Lower leg skin (tissue), 4 donors: ENCODE results near the gene LGSN. TPM values are rescaled to one million over a fixed set of nuclear protein-coding genes. Genes with fewer than 3 reads are reported as not detected.
A peak's percentile ranks its signal among the peaks of the same experiment; 100 is the strongest.

Experiments
- DNase-seq, 2 donors: peaks; one replicate each; pipeline ENCODE4 v3.0.0-alpha.2; 2019; ENCODE audit warnings: low spot score in 2 of 2
- H3K4me3 ChIP-seq: fragments of 200-600 bp; sonication (generic); 2 replicates; pipeline ENCODE4 v1.5.1; 2017; ENCODE audit warnings: mild to moderate bottlenecking, low read depth; ENCODE audit not compliant: poor library complexity, severe bottlenecking
- POLR2A ChIP-seq, 2 donors: fragments of 450-650 bp; IDR thresholded peaks; one replicate each; pipeline ENCODE4 v1.6.1; 2016 to 2017; ENCODE audit warnings: antibody characterized with exemption in 2 of 2, mild to moderate bottlenecking in 1 of 2, moderate library complexity in 1 of 2
- WGBS, 2 donors: methylation state at CpG; one replicate each; pipeline ENCODE4 v1.1.5; 2018; 5-methylcytosine and 5-hydroxymethylcytosine counted together
- intact Hi-C: fragments of 100-400 bp; cut with DNase I; formaldehyde crosslinking; loops from one replicate; pipeline ENCODE4 v1.15.0; 2023; ENCODE audit warnings: low total_unique reads
- total RNA-seq, 4 donors: library from RNA; depleted of rRNA; stranded (reverse); fragments of >200 nt; gene quantifications; one replicate each; pipeline ENCODE4 v1.1.0, GENCODE V29; 2016
- TF ChIP-seq, protein P1 (sequence below), 3 donors: fragments of 450-650 bp; IDR thresholded peaks; one replicate each; pipeline ENCODE4 v1.5.1; 2016; ENCODE audit warnings: antibody characterized with exemption in 3 of 3, mild to moderate bottlenecking in 3 of 3, moderate library complexity in 2 of 3

LGSN gene
- total RNA-seq, 4 donors from 2014 or later = not detected

DNA sequence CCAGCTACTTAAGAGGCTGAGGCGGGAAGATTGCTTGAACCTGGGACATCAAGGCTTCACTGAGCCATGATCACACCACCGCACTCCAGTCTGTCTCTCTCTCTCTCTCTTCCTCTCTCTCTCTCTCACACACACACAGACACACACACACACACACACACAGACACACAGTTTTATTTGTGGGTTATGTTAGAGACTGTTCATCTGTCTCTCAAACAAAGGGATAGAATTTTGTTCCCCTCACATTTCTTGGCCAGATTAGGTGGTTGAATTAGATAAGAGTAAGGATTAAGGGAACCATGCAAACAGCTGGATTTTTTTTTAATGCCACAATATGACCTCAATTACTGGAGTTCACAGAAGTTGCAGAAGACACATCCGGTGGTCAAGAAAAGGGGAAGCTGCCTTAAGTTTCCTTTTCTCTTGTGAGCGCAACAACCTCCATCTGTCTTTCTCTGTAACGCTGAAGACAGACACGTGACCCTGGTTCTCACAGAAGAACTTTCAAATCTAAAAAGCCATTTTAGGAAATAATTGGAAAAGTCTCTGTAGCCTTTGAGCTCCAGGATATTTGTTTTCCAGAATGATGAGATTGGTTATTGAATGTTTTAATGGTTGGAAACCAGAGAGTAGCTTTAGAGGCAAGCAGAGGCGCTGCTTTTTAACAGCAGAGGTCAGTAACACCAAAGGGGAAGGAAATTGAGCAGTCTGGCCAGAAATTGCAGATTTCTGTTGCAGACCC, 32.9 kb upstream of the LGSN start:
- DNase-seq = peak in 1 of 2 donors; percentile 25
- intact Hi-C loops = no loop called here
- WGBS, 2 donors = 54 to 57% methylated on average over 7 of the region's 7 CpGs
- no peak for TF ChIP-seq POLR2A (IDR thresholded peaks at IDR 0.05)
- TF ChIP-seq, protein P1, sequence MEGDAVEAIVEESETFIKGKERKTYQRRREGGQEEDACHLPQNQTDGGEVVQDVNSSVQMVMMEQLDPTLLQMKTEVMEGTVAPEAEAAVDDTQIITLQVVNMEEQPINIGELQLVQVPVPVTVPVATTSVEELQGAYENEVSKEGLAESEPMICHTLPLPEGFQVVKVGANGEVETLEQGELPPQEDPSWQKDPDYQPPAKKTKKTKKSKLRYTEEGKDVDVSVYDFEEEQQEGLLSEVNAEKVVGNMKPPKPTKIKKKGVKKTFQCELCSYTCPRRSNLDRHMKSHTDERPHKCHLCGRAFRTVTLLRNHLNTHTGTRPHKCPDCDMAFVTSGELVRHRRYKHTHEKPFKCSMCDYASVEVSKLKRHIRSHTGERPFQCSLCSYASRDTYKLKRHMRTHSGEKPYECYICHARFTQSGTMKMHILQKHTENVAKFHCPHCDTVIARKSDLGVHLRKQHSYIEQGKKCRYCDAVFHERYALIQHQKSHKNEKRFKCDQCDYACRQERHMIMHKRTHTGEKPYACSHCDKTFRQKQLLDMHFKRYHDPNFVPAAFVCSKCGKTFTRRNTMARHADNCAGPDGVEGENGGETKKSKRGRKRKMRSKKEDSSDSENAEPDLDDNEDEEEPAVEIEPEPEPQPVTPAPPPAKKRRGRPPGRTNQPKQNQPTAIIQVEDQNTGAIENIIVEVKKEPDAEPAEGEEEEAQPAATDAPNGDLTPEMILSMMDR (IDR thresholded peaks at IDR 0.05) = no peak
- H3K4me3 ChIP-seq = no peak overlapping the region

DNA sequence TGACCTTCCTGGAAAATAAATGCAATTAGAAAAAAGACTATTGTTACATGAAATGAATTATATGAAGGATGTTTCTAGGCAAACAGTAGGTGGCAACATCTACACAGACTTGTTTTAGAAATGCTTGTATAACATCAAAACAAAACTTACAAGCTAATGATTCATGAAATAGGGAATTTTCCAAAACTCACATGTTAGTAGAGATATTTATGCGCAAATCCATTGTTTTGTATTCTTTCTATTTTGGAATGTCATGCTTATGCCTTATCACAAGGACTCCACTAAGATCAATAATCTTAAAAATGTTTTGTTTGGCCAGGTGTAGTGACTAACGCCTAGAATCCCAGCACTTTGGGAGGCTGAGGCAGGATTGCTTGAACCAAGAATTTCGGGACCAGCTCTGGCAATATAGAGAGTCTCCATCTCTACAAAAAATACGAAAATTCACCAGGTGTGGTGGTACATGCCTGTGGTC, 32.3 kb upstream of the LGSN start:
- no peak overlapping the region for H3K4me3 ChIP-seq
- no peak for TF ChIP-seq POLR2A (IDR thresholded peaks at IDR 0.05)
- TF ChIP-seq, protein P1 (IDR thresholded peaks at IDR 0.05) = no peak
- WGBS, 2 donors = 53 to 60% methylated on average over 4 of the region's 4 CpGs
- intact Hi-C loops = no loop called here
- DNase-seq = no peak

DNA sequence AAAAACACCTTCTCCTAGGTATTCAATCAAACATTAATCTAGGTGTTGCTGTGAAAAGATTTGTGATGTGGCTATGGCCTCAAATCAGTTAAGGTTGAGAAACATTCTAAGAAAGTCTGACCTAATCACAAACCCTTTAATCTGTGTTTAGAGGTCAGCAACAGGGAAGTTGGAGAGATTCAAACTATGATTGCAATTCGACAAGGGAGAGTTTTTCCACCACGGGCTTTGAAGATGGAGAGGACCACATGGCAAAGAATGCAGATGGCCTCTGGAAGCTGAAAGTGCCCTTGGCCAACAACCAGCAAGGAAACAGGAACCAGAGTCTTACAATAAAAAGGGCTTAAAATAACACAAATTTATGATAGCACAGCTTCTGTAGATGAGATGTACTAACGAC, 29.6 kb upstream of the LGSN start:
- intact Hi-C loops = loop anchor here (10.0 kb wide), 1 partner anchor 245 kb away; no protein-coding TSS in a partner anchor
- DNase-seq = no peak
- TF ChIP-seq POLR2A (IDR thresholded peaks at IDR 0.05) = no peak
- TF ChIP-seq, protein P1 (IDR thresholded peaks at IDR 0.05) = no peak
- no peak overlapping the region for H3K4me3 ChIP-seq
- WGBS, 2 donors = 43% methylated on average over 3 of the region's 3 CpGs

DNA sequence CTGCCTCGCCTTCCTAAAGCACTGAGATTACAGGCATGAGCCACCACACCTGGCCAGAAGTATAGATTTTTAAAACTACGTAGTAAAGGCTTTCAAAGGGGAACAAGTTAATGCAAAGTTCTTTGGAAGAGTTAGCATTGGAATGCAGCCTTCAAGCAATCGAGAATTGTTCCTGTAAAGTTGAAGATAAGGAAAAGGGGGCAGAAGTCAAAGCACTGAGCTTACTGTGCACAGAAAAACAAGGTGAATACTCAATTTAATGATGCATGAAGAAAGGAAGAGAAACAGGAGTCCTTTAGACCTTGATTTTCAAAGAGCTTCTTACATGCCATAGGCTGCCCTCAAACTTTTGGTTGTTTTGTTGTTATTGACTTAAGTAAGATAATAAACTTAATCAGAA, 29.1 kb upstream of the LGSN start:
- 44 to 51% methylated on average over 3 of the region's 3 CpGs for WGBS, 2 donors
- no peak for DNase-seq

DNA sequence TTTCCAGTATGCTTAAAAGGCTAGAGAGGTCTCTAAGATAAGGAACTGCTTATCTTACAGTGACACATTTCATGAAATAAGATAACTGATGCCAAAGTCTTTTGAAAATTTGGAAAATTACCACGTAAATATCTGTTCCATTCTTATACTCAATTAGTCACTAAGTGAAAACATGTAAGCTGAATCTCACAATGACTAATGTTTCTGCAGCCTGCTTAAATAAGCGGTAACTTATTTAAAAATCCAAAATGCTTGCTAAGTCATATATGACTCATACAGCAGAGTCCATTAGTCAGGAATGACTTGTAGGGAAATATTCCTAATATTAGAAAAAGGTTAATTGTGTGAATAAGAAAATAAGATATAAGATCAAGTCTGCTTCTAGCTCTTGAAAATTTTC, 27.8 kb upstream of the LGSN start:
- 36 to 42% methylated on average over 2 of the region's 2 CpGs for WGBS, 2 donors
- intact Hi-C loops = loop anchor here (10.0 kb wide), 1 partner anchor 247 kb away; no protein-coding TSS in a partner anchor
- no peak for DNase-seq
- H3K4me3 ChIP-seq = no peak overlapping the region
- TF ChIP-seq, protein P1 (IDR thresholded peaks at IDR 0.05) = no peak
- no peak for TF ChIP-seq POLR2A (IDR thresholded peaks at IDR 0.05)

More for the DNA sequence above, 29.1 kb upstream of the LGSN start:
- no peak for TF ChIP-seq POLR2A (IDR thresholded peaks at IDR 0.05)
- TF ChIP-seq, protein P1 (IDR thresholded peaks at IDR 0.05) = no peak
- no peak overlapping the region for H3K4me3 ChIP-seq
- intact Hi-C loops = loop anchor here (10.0 kb wide), 1 partner anchor 246 kb away; no protein-coding TSS in a partner anchor
